Vagina (tissue), 2 donors: ENCODE data around the gene LRRFIP1. TPM values are rescaled to one million over a fixed set of nuclear protein-coding genes. Genes with fewer than 3 reads are reported as not detected.
"Not testable (repeated sequence)": the region's sequence is repeated elsewhere in the genome, so short reads cannot be mapped to it uniquely, and the experiment has no call there.

Source experiments
- DNase-seq, 2 donors: peaks; one replicate each; pipeline ENCODE4 v3.0.0-alpha.2; 2017; ENCODE audit errors: extremely low spot score in 2 of 2
- H3K27ac ChIP-seq: fragments of 200-600 bp; sonication (generic); one replicate; pipeline ENCODE4 v1.5.1; 2019
- H3K27me3 ChIP-seq: fragments of 200-600 bp; sonication (generic); one replicate; pipeline ENCODE4 v1.5.1; 2019
- H3K36me3 ChIP-seq, 2 donors: fragments of 200-600 bp; sonication (generic); one replicate each; pipeline ENCODE4 v1.5.1; 2017 to 2019
- H3K4me1 ChIP-seq: fragments of 200-600 bp; sonication (generic); one replicate; pipeline ENCODE4 v1.5.1; 2019
- H3K4me3 ChIP-seq, 2 donors: fragments of 200-600 bp; sonication (generic); 1 replicate in 1 of 2; 2 replicates in 1 of 2; pipeline ENCODE4 v1.5.1; 2016 to 2019
- H3K9me3 ChIP-seq: fragments of 200-600 bp; sonication (generic); one replicate; pipeline ENCODE4 v1.5.1; 2019
- POLR2A ChIP-seq, 2 donors: fragments of 450-650 bp; IDR thresholded peaks; one replicate each; pipeline ENCODE4 v1.6.1; 2017; ENCODE audit warnings: antibody characterized with exemption in 2 of 2, mild to moderate bottlenecking in 2 of 2, moderate library complexity in 2 of 2
- POLR2AphosphoS5 ChIP-seq, 2 donors: sonication (generic); formaldehyde crosslinking; IDR thresholded peaks; one replicate each; pipeline ENCODE4 v1.9.0; 2017; ENCODE audit warnings: antibody characterized with exemption in 2 of 2, mild to moderate bottlenecking in 2 of 2, low read depth in 1 of 2; ENCODE audit not compliant: insufficient read depth in 1 of 2
- intact Hi-C: fragments of 100-400 bp; cut with DNase I; formaldehyde crosslinking; loops from one replicate; pipeline ENCODE4 v1.15.1; 2023
- total RNA-seq: library from RNA; depleted of rRNA; stranded (reverse); fragments of >200 nt; gene quantifications from one replicate; pipeline ENCODE4 v1.2.3, GENCODE V29; 2016
- TF ChIP-seq, protein P1 (sequence below), 3 experiments: fragments of 450-650 bp in 2 of 3; fragments of 200-600 bp in 1 of 3; sonication (generic) in 1 of 3; IDR thresholded peaks; one replicate each; pipeline ENCODE4 v1.5.1; 2017 to 2019; ENCODE audit warnings: antibody characterized with exemption in 3 of 3, mild to moderate bottlenecking in 2 of 3, moderate library complexity in 2 of 3

The LRRFIP1 gene
- total RNA-seq, 1 donor from 2014 or later, result 132 TPM

- DNase-seq, result no peak
- no peak overlapping the region for H3K4me3 ChIP-seq
- no peaks in the 10 kb centered on the region for H3K36me3 ChIP-seq
- H3K9me3 ChIP-seq, result no peaks in the 10 kb centered on the region
- TF ChIP-seq POLR2A (IDR thresholded peaks at IDR 0.05) (no peak), POLR2AphosphoS5 (IDR thresholded peaks at IDR 0.05; ENCODE audit: insufficient read depth in 1 of 2, low read depth in 1 of 2) (no peak)
- TF ChIP-seq, protein P1, sequence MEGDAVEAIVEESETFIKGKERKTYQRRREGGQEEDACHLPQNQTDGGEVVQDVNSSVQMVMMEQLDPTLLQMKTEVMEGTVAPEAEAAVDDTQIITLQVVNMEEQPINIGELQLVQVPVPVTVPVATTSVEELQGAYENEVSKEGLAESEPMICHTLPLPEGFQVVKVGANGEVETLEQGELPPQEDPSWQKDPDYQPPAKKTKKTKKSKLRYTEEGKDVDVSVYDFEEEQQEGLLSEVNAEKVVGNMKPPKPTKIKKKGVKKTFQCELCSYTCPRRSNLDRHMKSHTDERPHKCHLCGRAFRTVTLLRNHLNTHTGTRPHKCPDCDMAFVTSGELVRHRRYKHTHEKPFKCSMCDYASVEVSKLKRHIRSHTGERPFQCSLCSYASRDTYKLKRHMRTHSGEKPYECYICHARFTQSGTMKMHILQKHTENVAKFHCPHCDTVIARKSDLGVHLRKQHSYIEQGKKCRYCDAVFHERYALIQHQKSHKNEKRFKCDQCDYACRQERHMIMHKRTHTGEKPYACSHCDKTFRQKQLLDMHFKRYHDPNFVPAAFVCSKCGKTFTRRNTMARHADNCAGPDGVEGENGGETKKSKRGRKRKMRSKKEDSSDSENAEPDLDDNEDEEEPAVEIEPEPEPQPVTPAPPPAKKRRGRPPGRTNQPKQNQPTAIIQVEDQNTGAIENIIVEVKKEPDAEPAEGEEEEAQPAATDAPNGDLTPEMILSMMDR (IDR thresholded peaks at IDR 0.05), result no peak
- intact Hi-C loops, result no loop called here
- H3K4me1 ChIP-seq, result peaks cover 16% of the 10 kb centered on the region
- H3K27me3 ChIP-seq, result no peaks in the 10 kb centered on the region
- H3K27ac ChIP-seq, result peak overlapping the region; percentile 63
Observed at GRCh38 chr2:237604391-237604790, 23.0 kb upstream of the LRRFIP1 start.

- Histone ChIP-seq H3K27me3 (no peaks in the 10 kb centered on the region), H3K4me1 (peaks cover 16% of the 10 kb centered on the region), H3K27ac (no peak overlapping the region), H3K4me3 (no peak overlapping the region), H3K36me3 (no peaks in the 10 kb centered on the region), H3K9me3 (no peaks in the 10 kb centered on the region)
- no peak for DNase-seq
- intact Hi-C loops, result no loop called here
- no peak for TF ChIP-seq POLR2A (IDR thresholded peaks at IDR 0.05)
- TF ChIP-seq POLR2AphosphoS5 (IDR thresholded peaks at IDR 0.05; ENCODE audit: insufficient read depth in 1 of 2, low read depth in 1 of 2), result no peak
- TF ChIP-seq, protein P1 (IDR thresholded peaks at IDR 0.05), result no peak
Observed at GRCh38 chr2:237604960-237605359, 22.4 kb upstream of the LRRFIP1 start.

- intact Hi-C loops, result not testable (repeated sequence)
Observed at GRCh38 chr2:237606522-237606921, 20.9 kb upstream of the LRRFIP1 start.

GRCh38 chr2:237612527-237613357 is 14.6 kb upstream of the LRRFIP1 start:
- Histone ChIP-seq H3K4me3 (no peak overlapping the region), H3K36me3 (no peaks in the 10 kb centered on the region), H3K27ac (no peak overlapping the region), H3K27me3 (no peaks in the 10 kb centered on the region), H3K9me3 (no peaks in the 10 kb centered on the region), H3K4me1 (peaks cover 33% of the 10 kb centered on the region)
- TF ChIP-seq POLR2A (IDR thresholded peaks at IDR 0.05) (no peak), POLR2AphosphoS5 (IDR thresholded peaks at IDR 0.05; ENCODE audit: insufficient read depth in 1 of 2, low read depth in 1 of 2) (no peak)
- TF ChIP-seq, protein P1 (IDR thresholded peaks at IDR 0.05), result no peak
- DNase-seq, result no peak
- intact Hi-C loops, result no loop called here

More at GRCh38 chr2:237606522-237606921, 20.9 kb upstream of the LRRFIP1 start:
- H3K27ac ChIP-seq, H3K27me3 ChIP-seq, H3K4me3 ChIP-seq, DNase-seq, H3K9me3 ChIP-seq, H3K36me3 ChIP-seq: not testable (repeated sequence)
- H3K4me1 ChIP-seq, result peaks cover 11% of the 10 kb centered on the region

DNA sequence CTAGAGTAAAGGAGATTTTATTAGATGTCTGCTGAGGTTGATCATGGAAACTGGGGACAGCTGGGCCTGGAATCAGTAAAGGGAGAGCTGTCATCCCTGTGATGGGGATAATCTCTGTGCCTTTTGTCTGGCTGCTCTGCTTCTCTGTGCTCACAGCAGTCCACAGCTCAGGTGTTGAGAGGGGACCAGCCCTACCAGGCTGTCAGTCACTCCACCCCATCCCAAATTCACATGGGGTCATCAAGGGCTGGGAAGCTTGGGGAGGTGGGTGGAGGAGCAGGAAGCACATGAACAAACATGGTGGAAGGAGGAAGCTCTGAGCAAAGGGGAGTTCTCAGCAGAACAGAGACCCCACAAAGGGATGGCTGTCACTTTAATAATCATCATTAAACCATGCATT is 13.7 kb upstream of the LRRFIP1 start:
- no peak overlapping the region for H3K27ac ChIP-seq
- DNase-seq, result no peak
- intact Hi-C loops, result no loop called here
- H3K36me3 ChIP-seq, result no peaks in the 10 kb centered on the region
- no peaks in the 10 kb centered on the region for H3K27me3 ChIP-seq
- H3K4me1 ChIP-seq, result peaks cover 37% of the 10 kb centered on the region
- TF ChIP-seq POLR2AphosphoS5 (IDR thresholded peaks at IDR 0.05; ENCODE audit: insufficient read depth in 1 of 2, low read depth in 1 of 2), result no peak
- TF ChIP-seq, protein P1 (IDR thresholded peaks at IDR 0.05), result no peak
- TF ChIP-seq POLR2A (IDR thresholded peaks at IDR 0.05), result no peak
- no peaks in the 10 kb centered on the region for H3K9me3 ChIP-seq
- no peak overlapping the region for H3K4me3 ChIP-seq
